Small intestine (tissue), 7 donors: ENCODE data around the gene AFP. TPM values are rescaled to one million over a fixed set of nuclear protein-coding genes. Genes with fewer than 3 reads are reported as not detected.

Experiments
- DNase-seq, 2 donors: peaks; one replicate each; pipeline versions ENCODE4 v3.0.0 to v3.0.0-alpha.2; 2013
- FAIRE-seq: peaks from 2 replicates; lab custom pipeline; 2012; peaks lifted over from hg19 to GRCh38; lab: Jason Lieb, UNC
- H3K27ac ChIP-seq, 3 donors: one replicate each; pipeline ENCODE4 v1.5.1; 2013; ENCODE audit warnings: low read length in 2 of 3, mild to moderate bottlenecking in 2 of 3, control low read depth in 1 of 3, inconsistent platforms in 1 of 3, low read depth in 1 of 3, moderate library complexity in 1 of 3
- H3K27me3 ChIP-seq, 3 donors: one replicate each; pipeline ENCODE4 v1.6.1; 2013; ENCODE audit warnings: low read length in 3 of 3, inconsistent platforms in 1 of 3; ENCODE audit not compliant: control insufficient read depth in 3 of 3, insufficient read depth in 3 of 3
- H3K36me3 ChIP-seq, 3 donors: one replicate each; pipeline ENCODE4 v1.6.1; 2013; ENCODE audit warnings: low read length in 3 of 3, inconsistent platforms in 1 of 3, low read depth in 1 of 3, mild to moderate bottlenecking in 1 of 3, moderate library complexity in 1 of 3; ENCODE audit not compliant: control insufficient read depth in 3 of 3, insufficient read depth in 2 of 3
- H3K4me1 ChIP-seq, 3 donors: one replicate each; pipeline ENCODE4 v1.6.1; 2013; ENCODE audit warnings: low read length in 2 of 3, inconsistent platforms in 1 of 3, low read depth in 1 of 3, mild to moderate bottlenecking in 1 of 3, moderate library complexity in 1 of 3; ENCODE audit not compliant: control insufficient read depth in 3 of 3, insufficient read depth in 2 of 3
- H3K4me3 ChIP-seq, 3 donors: one replicate each; pipeline ENCODE4 v1.5.1; 2013; ENCODE audit warnings: low read length in 3 of 3, control low read depth in 1 of 3, inconsistent platforms in 1 of 3, low read depth in 1 of 3, mild to moderate bottlenecking in 1 of 3, moderate library complexity in 1 of 3
- H3K9me3 ChIP-seq, 2 donors: one replicate each; pipeline ENCODE4 v1.6.1; 2013; ENCODE audit warnings: low read depth in 1 of 2, low read length in 1 of 2; ENCODE audit not compliant: control insufficient read depth in 2 of 2, insufficient read depth in 1 of 2
- WGBS, 3 donors: extraction: QIAGEN DNeasy Blood & Tissue Kit; methylation state at CpG; one replicate each; pipeline ENCODE4 v1.1.7; 2013; 5-methylcytosine and 5-hydroxymethylcytosine counted together
- polyA plus RNA-seq, 4 donors: library from polyadenylated mRNA; stranded (reverse) in 3 of 4; unstranded in 1 of 4; fragments of 200-250 nt in 3 of 4; fragments of 120-200 nt in 1 of 4; gene quantifications; one replicate each; pipeline versions ENCODE4 v1.2.1 to v1.2.3, GENCODE V29; 2013
- donor health status: healthy with polysubstance abuse.
- donor health status: control.
- donor health status: control.
- donor health status: Bipolar disorder and iron deficiency.
- donor health status: healthy.

Gene AFP
- polyA plus RNA-seq, 4 donors, result 0.16 to 446 TPM; not detected in 2

DNA sequence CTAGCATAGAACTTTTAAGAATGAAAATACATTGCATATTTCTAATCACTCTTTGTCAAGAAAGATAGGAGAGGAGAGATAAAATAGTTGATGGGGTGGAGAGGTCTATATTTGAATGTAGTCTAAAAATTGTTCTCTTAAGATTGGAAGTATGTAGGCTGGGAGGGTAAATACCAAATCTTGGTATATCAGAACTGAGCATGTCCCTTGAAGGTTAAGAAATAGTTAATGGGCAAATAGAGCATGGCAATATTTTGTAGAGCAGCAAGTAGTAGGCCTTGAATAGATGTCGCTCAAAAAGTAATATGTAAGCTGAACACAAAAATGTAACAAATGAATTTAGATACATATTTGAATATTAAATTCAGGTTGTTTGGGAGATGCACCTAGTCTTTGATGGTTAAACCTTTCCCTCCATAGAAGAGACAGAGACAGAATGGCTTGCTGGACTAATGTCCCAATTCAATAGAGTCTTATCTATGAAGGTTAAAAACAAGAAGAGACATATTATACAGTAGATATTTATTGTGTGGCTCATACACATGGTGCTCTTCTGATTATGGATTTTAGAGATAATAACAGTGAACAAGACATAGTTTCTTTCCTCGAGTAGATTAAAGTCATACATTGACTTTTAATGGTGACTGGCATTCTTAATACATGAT lies 19.5 kb upstream of the AFP start:
- Histone ChIP-seq H3K4me1 (no peaks in the 10 kb centered on the region), H3K4me3 (no peak overlapping the region), H3K36me3 (no peaks in the 10 kb centered on the region), H3K9me3 (no peaks in the 10 kb centered on the region), H3K27me3 (no peaks in the 10 kb centered on the region), H3K27ac (no peak overlapping the region)
- DNase-seq (no peak), FAIRE-seq (no peak)
- 63 to 77% (median 69%) methylated on average over 2 of the region's 2 CpGs for WGBS, 3 donors

DNA sequence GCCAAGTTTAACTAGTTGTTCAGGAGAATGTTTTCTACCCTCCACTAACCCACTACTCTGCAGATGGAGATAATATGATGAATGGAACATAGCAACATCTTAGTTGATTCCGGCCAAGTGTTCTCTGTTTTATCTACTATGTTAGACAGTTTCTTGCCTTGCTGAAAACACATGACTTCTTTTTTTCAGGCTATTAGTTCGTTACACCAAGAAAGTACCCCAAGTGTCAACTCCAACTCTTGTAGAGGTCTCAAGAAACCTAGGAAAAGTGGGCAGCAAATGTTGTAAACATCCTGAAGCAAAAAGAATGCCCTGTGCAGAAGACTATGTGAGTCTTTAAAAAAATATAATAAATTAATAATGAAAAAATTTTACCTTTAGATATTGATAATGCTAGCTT lies 18.7 kb upstream of the AFP start:
- no peak for FAIRE-seq

DNA sequence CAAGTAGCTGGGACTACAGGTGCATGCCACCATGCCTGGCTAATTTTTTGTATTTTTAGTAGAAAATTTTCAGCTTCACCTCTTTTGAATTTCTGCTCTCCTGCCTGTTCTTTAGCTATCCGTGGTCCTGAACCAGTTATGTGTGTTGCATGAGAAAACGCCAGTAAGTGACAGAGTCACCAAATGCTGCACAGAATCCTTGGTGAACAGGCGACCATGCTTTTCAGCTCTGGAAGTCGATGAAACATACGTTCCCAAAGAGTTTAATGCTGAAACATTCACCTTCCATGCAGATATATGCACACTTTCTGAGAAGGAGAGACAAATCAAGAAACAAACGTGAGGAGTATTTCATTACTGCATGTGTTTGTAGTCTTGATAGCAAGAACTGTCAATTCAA lies 18.0 kb upstream of the AFP start:
- 78 to 84% (median 80%) methylated on average over 6 of the region's 6 CpGs for WGBS, 3 donors
- no peaks in the 10 kb centered on the region for H3K4me1 ChIP-seq
- FAIRE-seq, result no peak
- H3K9me3 ChIP-seq, result no peaks in the 10 kb centered on the region
- no peak overlapping the region for H3K4me3 ChIP-seq
- H3K36me3 ChIP-seq, result no peaks in the 10 kb centered on the region
- H3K27me3 ChIP-seq, result no peaks in the 10 kb centered on the region
- DNase-seq, result no peak
- H3K27ac ChIP-seq, result no peak overlapping the region

More for the DNA sequence above, 18.7 kb upstream of the AFP start:
- 80 to 90% (median 87%) methylated on average over 2 of the region's 2 CpGs for WGBS, 3 donors
- H3K27ac ChIP-seq, result no peak overlapping the region
- H3K9me3 ChIP-seq, result no peaks in the 10 kb centered on the region
- H3K4me3 ChIP-seq, result no peak overlapping the region
- no peaks in the 10 kb centered on the region for H3K36me3 ChIP-seq
- no peaks in the 10 kb centered on the region for H3K27me3 ChIP-seq
- no peak for DNase-seq
- H3K4me1 ChIP-seq, result no peaks in the 10 kb centered on the region

DNA sequence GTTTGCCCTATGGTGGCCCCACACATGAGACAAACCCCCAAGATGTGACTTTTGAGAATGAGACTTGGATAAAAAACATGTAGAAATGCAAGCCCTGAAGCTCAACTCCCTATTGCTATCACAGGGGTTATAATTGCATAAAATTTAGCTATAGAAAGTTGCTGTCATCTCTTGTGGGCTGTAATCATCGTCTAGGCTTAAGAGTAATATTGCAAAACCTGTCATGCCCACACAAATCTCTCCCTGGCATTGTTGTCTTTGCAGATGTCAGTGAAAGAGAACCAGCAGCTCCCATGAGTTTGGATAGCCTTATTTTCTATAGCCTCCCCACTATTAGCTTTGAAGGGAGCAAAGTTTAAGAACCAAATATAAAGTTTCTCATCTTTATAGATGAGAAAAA lies 17.3 kb upstream of the AFP start:
- DNase-seq, result no peak
- H3K36me3 ChIP-seq, result no peaks in the 10 kb centered on the region

DNA sequence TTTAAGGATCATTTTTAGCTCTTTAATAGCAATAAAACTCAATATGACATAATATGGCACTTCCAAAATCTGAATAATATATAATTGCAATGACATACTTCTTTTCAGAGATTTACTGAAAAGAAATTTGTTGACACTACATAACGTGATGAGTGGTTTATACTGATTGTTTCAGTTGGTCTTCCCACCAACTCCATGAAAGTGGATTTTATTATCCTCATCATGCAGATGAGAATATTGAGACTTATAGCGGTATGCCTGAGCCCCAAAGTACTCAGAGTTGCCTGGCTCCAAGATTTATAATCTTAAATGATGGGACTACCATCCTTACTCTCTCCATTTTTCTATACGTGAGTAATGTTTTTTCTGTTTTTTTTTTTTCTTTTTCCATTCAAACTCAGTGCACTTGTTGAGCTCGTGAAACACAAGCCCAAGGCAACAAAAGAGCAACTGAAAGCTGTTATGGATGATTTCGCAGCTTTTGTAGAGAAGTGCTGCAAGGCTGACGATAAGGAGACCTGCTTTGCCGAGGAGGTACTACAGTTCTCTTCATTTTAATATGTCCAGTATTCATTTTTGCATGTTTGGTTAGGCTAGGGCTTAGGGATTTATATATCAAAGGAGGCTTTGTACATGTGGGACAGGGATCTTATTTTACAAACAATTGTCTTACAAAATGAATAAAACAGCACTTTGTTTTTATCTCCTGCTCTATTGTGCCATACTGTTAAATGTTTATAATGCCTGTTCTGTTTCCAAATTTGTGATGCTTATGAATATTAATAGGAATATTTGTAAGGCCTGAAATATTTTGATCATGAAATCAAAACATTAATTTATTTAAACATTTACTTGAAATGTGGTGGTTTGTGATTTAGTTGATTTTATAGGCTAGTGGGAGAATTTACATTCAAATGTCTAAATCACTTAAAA lies 16.6 kb upstream of the AFP start:
- FAIRE-seq (no peak), DNase-seq (no peak)
- Histone ChIP-seq H3K27me3 (no peaks in the 10 kb centered on the region), H3K4me3 (no peak overlapping the region), H3K27ac (no peak overlapping the region), H3K9me3 (no peaks in the 10 kb centered on the region), H3K4me1 (no peaks in the 10 kb centered on the region), H3K36me3 (no peaks in the 10 kb centered on the region)
- 73 to 77% (median 76%) methylated on average over 7 of the region's 7 CpGs for WGBS, 3 donors

More for the DNA sequence above, 17.3 kb upstream of the AFP start:
- WGBS, 3 donors, result 67 to 80% (median 67%) methylated on average over 1 of the region's 1 CpG
- H3K9me3 ChIP-seq, result no peaks in the 10 kb centered on the region
- no peaks in the 10 kb centered on the region for H3K4me1 ChIP-seq
- no peaks in the 10 kb centered on the region for H3K27me3 ChIP-seq
- no peak for FAIRE-seq
- H3K27ac ChIP-seq, result no peak overlapping the region
- no peak overlapping the region for H3K4me3 ChIP-seq

DNA sequence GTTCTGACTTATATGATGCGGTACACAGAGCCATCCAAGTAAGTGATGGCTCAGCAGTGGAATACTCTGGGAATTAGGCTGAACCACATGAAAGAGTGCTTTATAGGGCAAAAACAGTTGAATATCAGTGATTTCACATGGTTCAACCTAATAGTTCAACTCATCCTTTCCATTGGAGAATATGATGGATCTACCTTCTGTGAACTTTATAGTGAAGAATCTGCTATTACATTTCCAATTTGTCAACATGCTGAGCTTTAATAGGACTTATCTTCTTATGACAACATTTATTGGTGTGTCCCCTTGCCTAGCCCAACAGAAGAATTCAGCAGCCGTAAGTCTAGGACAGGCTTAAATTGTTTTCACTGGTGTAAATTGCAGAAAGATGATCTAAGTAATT lies 15.4 kb upstream of the AFP start:
- Histone ChIP-seq H3K36me3 (no peaks in the 10 kb centered on the region), H3K4me3 (no peak overlapping the region), H3K4me1 (no peaks in the 10 kb centered on the region), H3K9me3 (no peaks in the 10 kb centered on the region), H3K27ac (no peak overlapping the region), H3K27me3 (no peaks in the 10 kb centered on the region)
- no peak for FAIRE-seq
- WGBS, 3 donors, result 89 to 94% (median 90%) methylated on average over 2 of the region's 2 CpGs
- no peak for DNase-seq

DNA sequence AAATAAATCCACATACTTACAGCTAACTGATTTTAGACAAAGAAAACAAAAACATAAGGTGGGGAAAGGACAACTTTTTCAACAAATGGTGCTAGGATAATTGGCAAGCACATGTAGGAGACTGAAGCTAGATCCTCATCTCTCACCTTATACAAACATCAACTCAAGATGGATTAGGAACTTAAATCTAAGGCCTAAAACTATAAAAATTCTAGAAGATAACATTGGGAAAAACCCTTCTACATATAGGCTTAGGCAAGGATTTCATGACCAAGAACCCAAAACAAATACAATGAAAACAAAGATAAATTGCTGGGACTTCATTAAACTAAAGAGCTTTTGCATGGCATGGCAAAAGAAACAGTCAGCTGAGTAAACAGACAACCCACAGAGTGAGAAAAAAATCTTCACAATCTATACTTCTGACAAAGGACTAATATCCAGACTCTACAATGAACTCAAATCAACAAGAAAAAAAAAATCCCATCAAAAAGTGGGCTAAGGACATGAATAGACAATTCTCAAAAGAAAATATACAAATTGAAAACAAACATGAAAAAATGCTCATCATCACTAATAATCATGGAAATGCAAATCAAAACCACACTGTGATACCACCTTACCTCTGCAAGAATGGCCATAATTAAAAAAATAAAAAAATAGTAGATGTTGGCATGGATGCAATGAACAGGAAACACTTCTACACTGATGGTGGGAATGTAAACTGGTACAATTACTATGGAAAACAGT lies 14.1 kb upstream of the AFP start:
- Histone ChIP-seq H3K4me1 (peaks cover 0 to 2% (median 0%) of the 10 kb centered on the region in 3 donors), H3K27ac (no peak overlapping the region), H3K9me3 (no peaks in the 10 kb centered on the region), H3K36me3 (no peaks in the 10 kb centered on the region), H3K27me3 (no peaks in the 10 kb centered on the region), H3K4me3 (no peak overlapping the region)
- FAIRE-seq (no peak), DNase-seq (no peak)

DNA sequence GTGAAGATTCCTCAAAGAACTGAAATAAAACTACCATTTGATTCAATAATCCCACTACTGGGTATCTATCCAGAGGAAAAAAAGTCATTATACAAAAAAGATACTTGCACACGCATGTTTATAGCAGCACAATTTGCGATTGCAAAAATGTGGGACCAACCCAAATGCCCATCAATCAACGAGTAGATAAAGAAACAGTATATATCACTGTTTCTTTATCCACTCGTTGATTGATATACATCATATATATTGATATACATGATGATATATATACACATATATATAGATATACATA lies 13.6 kb upstream of the AFP start:
- H3K27ac ChIP-seq, result no peak overlapping the region
- H3K27me3 ChIP-seq, result no peaks in the 10 kb centered on the region
- H3K9me3 ChIP-seq, result no peaks in the 10 kb centered on the region
- H3K36me3 ChIP-seq, result no peaks in the 10 kb centered on the region
- 66 to 82% (median 82%) methylated on average over 4 of the region's 4 CpGs for WGBS, 3 donors
- H3K4me3 ChIP-seq, result no peak overlapping the region
- peaks cover 0 to 6% (median 0%) of the 10 kb centered on the region in 3 donors for H3K4me1 ChIP-seq
- DNase-seq (no peak), FAIRE-seq (no peak)
